T-helper 2 cell treated with Interferon-gamma antibody and Interleukin-4, amounts not matched to agents 100 ng/mL and 5 ng/mL, for 36 hours (primary cell): ENCODE results near the gene STAC. TPM values are rescaled to one million over a fixed set of nuclear protein-coding genes. Genes with fewer than 3 reads are reported as not detected.

ENCODE experiments used
- intact Hi-C: fragments of 100-400 bp; cut with micrococcal nuclease; formaldehyde crosslinking; loops from one replicate; pipeline ENCODE4 v1.15.1; 2023
- total RNA-seq: library from RNA; stranded (reverse); gene quantifications from 2 replicates; pipeline ENCODE4 v1.2.3, GENCODE V29; 2022

Gene STAC
- total RNA-seq, 1 donor from 2014 or later, result not detected

GRCh38 chr3:36579746-36580145, 199.4 kb downstream of the STAC start:
- intact Hi-C loops, result no loop called here

GRCh38 chr3:36580716-36581115, 200.4 kb downstream of the STAC start:
- intact Hi-C loops, result no loop called here

DNA sequence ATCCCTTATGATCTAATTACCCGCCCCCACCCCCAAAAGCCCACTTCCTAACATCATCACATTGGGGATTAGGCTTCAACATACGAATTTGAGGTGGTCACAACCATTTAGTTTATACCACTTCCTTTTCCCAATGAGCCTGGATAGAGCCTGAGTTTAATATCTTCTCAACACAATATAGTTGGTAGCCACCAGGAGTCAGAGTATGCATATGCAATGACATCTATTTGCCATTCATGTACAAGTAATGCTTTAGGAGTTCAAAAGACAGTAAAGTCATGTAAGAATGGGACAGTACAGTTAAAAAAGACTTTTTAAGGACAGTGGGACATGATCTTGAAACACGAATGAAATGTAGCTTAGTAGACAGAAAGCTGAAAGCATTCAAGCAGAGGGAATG, 211.7 kb downstream of the STAC start:
- intact Hi-C loops, result no loop called here

DNA sequence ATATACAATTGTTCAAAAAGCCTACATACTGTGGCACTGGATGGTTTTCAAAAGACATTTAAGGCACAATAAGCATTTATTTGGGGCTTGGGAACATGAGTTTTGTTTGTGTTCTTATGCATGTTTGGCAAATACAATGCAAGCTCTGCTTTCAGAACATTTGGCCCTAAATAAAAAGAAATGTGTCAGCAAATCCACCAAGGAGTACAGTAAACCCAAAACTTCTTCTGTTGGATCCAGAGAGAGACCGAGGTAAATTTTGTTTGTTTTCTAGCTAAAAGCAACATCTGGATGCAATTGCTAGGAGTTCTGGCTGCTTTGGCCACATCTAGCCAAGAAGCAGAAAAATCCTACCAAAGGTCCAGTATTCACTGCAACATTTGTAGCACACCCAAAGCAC, 215.2 kb downstream of the STAC start:
- intact Hi-C loops, result no loop called here

DNA sequence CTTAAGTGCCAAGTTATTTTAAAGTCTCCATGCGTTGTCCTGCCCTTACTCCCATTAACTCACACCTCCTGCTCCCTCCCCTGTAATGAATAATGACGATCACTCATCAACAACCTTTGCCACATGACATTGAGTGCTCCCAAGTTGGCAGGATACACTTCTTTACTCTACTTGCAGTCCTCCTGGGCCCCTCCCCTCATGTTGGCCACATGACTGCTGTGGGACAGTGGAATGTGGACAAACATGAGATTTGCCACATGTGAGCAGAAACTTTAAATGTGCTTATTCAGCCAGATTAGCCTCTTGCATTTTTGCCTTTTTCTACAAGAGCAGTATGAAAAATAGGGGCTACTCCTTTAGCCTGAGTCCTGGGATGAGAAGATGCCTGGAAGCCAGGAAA, 216.1 kb downstream of the STAC start:
- intact Hi-C loops, result no loop called here

DNA sequence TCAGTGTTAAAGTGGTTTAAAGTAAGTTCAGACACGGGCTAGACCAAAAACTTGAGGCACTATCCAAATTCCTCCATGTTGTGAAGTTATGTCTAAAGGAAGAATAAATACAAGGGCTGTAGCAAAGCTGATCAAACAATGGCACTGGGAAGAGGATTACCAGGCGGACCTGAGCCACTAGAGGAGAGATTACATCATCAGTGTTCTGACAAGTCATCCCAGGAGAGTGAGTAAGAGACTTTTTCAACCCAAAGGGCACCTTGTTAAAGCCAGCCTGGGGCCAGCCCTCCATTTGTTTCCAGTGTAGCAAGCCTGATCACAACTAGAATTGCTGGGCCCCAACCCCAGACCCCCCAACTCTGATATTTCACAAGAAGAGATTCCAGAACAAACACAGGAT, 217.1 kb downstream of the STAC start:
- intact Hi-C loops, result no loop called here
